DND-41 (cell line): Measurements from ENCODE around the gene NR6A1.

ENCODE experiments used
- CTCF ChIP-seq: IDR thresholded peaks from 2 replicates; pipeline ENCODE4 v1.5.1; 2012; ENCODE audit warnings: borderline replicate concordance, low read length, moderate library complexity, mild to moderate bottlenecking; ENCODE audit not compliant: poor library complexity, severe bottlenecking; ENCODE audit errors: extremely low read depth
- EZH2 ChIP-seq: IDR thresholded peaks from 3 replicates; pipeline ENCODE4 v1.6.1; 2012; ENCODE audit warnings: borderline replicate concordance, low read depth, mild to moderate bottlenecking, moderate library complexity, low read length, inconsistent platforms; ENCODE audit not compliant: severe bottlenecking

- TF ChIP-seq CTCF (no peak), EZH2 (no peak)
Observed at GRCh38 chr9:124487260-124488182, 283.6 kb downstream of the NR6A1 start.
